HL-60 (cell line): ENCODE measurements around the gene SPATA16.

ENCODE experiments used
- CTCF ChIP-seq: IDR thresholded peaks from one replicate; pipeline ENCODE4 v1.5.1; 2011; ENCODE audit warnings: low read length, control low read depth, inconsistent platforms; ENCODE audit not compliant: insufficient read depth
- GABPA ChIP-seq: IDR thresholded peaks from 2 replicates; pipeline ENCODE4 v1.6.1; 2012; ENCODE audit warnings: low read depth
- POLR2AphosphoS5 ChIP-seq: IDR thresholded peaks from 2 replicates; pipeline ENCODE4 v1.6.1; 2012; ENCODE audit warnings: low read depth
- REST ChIP-seq: IDR thresholded peaks from 2 replicates; pipeline ENCODE4 v1.6.1; 2012; ENCODE audit warnings: low read depth; ENCODE audit not compliant: insufficient replicate concordance

- TF ChIP-seq CTCF (no peak), REST (no peak), POLR2AphosphoS5 (no peak), GABPA (no peak)
Measured at GRCh38 chr3:172904711-172905373, 236.2 kb downstream of the SPATA16 start.
